ENCODE measurements around the gene NACAD. TPM values are rescaled to one million over a fixed set of nuclear protein-coding genes. Genes with fewer than 3 reads are reported as not detected.
A peak's percentile ranks its signal among the peaks of the same experiment; 100 is the strongest.

NACAD gene, protein sequence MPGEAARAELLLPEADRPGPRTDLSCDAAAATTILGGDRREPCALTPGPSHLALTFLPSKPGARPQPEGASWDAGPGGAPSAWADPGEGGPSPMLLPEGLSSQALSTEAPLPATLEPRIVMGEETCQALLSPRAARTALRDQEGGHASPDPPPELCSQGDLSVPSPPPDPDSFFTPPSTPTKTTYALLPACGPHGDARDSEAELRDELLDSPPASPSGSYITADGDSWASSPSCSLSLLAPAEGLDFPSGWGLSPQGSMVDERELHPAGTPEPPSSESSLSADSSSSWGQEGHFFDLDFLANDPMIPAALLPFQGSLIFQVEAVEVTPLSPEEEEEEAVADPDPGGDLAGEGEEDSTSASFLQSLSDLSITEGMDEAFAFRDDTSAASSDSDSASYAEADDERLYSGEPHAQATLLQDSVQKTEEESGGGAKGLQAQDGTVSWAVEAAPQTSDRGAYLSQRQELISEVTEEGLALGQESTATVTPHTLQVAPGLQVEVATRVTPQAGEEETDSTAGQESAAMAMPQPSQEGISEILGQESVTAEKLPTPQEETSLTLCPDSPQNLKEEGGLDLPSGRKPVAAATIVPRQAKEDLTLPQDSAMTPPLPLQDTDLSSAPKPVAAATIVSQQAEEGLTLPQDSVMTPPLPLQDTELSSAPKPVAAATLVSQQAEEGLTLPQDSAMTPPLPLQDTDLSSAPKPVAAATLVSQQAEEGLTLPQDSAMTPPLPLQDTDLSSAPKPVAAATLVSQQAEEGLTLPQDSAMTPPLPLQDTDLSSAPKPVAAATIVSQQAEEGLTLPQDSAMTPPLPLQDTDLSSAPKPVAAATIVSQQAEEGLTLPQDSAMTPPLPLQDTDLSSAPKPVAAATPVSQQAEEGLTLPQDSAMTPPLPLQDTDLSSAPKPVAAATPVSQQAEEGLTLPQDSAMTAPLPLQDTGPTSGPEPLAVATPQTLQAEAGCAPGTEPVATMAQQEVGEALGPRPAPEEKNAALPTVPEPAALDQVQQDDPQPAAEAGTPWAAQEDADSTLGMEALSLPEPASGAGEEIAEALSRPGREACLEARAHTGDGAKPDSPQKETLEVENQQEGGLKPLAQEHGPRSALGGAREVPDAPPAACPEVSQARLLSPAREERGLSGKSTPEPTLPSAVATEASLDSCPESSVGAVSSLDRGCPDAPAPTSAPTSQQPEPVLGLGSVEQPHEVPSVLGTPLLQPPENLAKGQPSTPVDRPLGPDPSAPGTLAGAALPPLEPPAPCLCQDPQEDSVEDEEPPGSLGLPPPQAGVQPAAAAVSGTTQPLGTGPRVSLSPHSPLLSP (N-terminal part only)
- 0.10 and 0.43 TPM in 2 replicates for total RNA-seq (2014; rRNA removed; shearing (Covaris generic))

DNA sequence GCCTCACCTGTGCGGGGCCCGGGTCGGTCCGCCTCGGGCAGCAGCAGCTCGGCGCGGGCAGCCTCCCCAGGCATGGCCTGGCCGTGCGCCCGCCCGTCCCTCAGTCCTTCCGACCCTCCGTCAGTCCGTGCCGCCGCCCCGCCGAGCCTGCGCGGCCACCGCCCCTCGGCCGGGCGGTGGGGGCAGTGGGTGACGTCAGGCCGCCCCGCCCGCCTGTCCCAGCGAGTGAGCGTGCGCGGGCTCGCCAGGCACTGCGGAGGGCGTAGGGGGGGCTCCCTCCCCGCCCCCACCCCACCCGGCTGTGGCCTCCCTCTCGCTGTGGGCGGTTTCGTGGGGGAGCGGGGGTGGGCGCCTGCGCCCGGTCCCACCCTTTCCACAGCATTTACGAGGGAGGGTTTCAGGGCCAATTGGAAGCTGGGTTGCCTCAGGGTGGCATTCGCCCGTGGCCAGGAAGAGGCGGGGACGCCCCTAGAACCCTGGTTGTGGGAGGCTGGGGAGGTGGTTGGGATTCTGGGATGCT is at the start of gene NACAD:
NACAD (minus strand) TSS at position 149 of the 520 bp plus-strand sequence; CDS start at position 74, 75 bp downstream.
- DNase-seq (ENCODE audit: low spot score): no peak

DNA sequence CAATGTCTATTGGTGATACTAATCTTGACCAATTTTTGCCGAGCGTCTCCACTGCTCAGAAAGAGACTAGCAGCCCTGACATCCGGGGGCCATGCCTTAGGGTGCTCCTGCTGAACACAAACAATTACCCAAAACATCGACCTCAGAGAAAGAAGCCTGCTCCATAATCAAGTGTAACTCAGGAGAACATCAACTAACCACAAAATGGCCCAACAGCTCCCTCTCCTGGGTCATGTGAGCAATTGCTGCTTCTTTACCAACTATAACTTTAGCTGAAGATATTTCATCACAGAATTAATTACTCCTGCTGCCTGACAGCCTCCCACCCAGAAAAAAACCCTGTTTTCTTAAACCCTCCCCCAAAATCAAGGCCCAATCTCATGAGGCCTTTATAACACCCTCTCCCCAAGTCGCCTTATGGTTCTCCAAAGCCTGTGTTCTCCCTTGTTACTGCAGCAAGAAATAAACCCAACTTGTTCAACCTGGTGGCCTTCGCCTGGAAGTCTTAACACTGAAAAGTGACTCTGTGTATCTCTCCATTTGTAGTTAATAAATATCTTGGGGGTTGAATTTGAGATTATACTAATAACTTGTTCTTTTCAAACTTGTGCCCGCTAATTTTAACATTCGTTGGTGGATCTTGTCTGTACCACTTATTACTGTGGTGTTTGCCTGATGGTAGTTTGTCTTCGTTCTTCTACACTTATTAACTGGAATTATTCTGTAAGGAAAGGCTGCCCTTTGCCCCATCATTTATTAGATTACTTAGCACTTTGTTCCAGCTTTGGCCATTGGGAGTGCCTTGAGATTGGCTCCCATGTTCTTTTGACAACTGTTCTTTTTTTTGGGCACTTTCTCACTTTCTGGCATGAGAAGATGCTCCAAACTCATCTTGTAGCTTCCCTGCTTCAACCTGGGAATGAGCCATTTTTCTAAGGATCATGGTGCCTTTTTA is 47.6 kb upstream of the NACAD start:
- DNase-seq (ENCODE audit: low spot score): peak; percentile 94

GRCh38 chr7:45133877-45134276 is 45.1 kb upstream of the NACAD start:
- no peak for DNase-seq (ENCODE audit: low spot score)

DNA sequence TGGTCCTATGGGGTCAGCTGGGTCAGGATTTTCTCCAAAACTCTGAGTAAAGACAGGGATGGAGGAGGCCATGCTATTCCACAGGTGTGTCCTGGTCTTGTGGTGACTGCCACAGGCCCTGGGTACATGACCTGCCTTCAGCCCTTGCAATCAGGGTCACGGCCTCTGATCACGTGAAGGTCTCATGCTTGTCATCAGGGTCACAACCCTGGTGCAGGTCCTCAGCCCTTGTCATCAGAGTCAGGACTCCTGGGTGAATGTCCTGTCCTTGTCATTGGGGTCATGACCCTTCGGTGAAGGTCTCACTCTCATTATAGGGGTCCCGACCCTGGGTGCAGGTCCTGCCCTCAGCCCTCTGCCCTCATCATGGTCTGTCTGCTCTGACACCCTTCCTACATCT is 44.6 kb upstream of the NACAD start:
- DNase-seq (ENCODE audit: low spot score): no peak

DNA sequence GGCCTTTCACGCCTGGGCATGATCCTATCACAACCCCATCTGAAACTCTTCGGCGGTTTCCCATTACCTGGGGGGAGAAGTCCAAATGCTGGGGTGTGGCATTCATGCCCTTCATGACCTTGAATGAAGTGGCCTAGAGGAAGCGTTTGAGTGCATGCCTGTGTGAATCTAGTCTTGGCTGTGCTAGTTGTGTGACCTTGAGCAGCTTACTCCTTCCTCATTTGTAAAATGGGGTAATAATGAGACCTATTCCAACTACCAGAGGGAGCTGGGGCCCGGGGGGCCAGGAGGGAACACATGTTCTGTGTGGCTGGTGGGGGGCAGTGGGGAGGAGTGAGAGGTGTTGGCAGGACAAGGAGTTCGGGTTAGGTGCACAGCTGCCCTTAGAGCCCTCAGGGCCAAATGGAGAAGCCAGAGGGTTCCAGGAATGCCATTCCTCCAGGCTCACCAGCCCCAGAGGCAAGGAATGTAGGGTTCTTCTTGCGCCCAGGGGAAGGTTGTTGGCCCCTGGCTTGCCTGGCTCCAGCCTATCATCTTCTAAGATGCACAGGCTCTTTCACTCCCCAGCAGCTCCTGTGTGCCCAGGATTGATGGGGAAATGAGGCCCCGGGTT is 44.0 kb upstream of the NACAD start:
- no peak for DNase-seq (ENCODE audit: low spot score)

- DNase-seq (ENCODE audit: low spot score): no peak
These were observed 43.1 kb upstream of the NACAD start for GRCh38 chr7:45131891-45132290.

GRCh38 chr7:45130910-45131309 is 42.1 kb upstream of the NACAD start:
- no peak for DNase-seq (ENCODE audit: low spot score)

GRCh38 chr7:45129906-45130305 is 41.1 kb upstream of the NACAD start:
- no peak for DNase-seq (ENCODE audit: low spot score)

GRCh38 chr7:45129181-45129800 is 40.5 kb upstream of the NACAD start:
- no peak for DNase-seq (ENCODE audit: low spot score)

DNA sequence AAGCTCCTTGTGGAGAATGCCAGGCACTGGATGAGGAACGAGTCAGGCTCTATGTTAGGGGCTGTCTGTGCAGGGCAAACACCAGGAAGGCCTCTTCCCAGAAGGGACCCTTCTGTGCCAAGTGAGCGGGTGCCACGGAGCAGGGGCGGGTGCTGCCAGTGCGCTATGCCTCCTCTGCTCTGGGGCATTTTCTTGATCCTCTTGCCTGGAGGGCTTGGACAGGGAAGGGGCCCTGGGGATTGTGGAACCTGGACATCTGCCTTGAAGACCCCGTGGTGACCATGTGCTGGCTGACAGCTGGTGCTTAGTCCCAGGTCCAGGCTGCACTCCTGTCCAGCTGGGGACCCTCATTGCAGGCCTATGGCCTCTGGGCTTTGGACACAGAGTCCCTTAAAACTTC is 38.2 kb upstream of the NACAD start:
- no peak for DNase-seq (ENCODE audit: low spot score)

DNA sequence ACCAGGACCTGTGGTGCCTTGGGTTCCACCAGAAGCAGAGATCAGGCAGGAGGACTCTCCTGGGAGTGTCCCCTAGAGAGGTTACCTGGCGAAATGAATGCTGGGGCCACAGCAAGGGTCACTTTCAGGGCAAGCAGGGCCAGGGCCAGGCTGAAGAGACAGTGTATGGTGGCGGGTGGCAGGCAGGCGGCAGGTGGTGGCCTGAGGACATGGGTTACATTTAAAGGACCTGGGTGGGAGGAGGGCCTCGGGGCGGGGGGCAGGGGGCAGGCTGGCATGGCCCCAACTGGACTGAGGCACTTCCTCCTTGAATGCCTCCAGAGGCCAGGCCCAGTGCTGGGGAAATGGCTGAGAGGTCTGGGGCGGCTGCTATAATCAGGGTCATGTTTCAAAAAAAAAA is 37.4 kb upstream of the NACAD start:
- DNase-seq (ENCODE audit: low spot score): no peak

DNA sequence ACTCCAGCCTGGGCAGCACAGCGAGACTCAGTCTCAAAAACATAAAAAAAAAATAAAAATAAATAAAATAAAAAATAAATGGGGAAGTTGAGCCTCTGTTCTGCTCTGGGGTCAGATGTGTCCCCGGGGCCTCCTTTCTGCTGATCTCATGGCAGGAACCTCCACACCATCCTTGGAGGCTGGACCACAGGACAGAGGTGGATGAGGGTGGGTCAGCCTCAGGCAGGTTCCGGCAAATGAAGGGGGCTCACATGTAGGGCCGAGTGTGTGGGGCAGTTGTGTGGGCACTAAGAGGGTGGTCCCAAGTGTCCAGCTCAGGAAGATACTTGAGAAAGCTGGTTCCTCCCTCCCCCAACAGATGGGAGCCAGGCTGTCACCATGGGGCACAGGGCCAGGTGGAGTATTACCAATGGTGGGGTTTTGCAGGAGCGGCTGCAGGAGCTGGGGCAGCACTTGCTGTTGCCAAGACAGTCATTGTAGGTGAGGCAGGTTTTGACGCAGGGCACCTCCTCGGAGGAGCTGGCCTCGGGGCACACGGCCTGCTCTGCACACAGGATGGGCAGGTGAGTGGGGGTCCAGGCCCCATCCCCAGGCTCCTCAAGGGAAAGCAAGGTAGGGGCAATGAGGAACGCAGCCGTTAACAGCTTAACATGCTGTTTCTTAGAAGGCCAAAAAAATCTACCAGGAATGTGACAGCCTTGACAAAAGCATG is 36.6 kb upstream of the NACAD start:
- no peak for DNase-seq (ENCODE audit: low spot score)

DNA sequence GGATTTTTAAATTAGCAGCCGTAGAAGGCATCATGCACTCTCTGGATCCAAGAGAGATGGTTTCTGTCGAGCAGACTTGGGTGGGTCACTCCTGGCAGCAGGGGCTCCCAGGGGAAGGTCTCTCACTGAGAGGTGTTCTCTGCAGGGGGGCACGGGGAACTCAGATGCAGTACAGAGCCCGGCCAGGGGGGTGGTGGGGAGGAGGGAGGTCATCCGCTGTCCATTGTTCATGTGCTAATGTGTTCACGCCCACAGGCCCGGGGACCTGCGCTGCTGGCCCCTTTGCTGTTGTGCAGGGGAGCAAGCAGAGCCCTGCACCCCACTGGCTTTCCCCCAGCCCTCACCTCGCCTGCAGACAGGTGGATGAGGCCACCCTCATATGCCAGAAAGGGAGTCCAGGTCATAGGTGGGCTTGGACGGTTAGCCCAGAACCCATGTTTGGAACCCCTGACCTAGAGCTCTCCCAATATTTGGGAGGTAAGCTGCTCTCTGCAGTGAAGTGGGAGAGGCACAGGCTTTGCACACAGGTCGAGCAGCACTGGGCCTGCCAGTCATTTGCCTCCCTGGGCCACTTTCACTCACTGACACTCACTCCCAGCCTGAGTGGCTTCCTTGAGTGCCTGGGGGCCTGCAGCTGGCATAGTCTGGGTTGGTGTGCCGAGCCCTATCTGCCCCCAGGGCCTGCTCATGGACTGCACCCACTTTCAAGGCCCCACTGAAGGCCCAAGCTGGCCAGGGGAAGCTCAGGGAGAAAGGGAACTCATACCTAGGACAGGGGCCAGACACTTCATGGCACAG is 35.3 kb upstream of the NACAD start:
- DNase-seq (ENCODE audit: low spot score): no peak

GRCh38 chr7:45122975-45123860 is 34.4 kb upstream of the NACAD start:
- no peak for DNase-seq (ENCODE audit: low spot score)

DNA sequence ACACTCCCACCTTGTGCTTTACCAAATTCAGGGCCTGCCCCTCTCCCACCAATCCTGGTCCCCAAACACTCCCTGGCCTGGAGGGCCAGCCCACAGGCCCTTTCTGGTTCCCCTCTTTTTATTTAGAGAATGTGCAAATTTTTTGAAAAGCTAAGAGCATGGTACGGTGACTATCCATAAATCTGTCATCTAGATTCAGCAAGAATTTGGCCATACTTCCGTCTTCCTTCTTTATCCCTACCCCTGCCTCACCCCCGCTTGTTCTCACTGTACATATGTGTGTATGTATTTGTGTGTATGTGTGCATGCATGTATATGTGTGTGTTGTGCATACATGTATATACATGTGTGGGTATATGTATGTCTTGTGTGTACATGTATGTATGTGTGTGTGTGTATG is 30.8 kb upstream of the NACAD start:
- DNase-seq (ENCODE audit: low spot score): no peak

GRCh38 chr7:45118889-45119331 is 30.1 kb upstream of the NACAD start:
- DNase-seq (ENCODE audit: low spot score): no peak

GRCh38 chr7:45118292-45118691 is 29.5 kb upstream of the NACAD start:
- DNase-seq (ENCODE audit: low spot score): no peak
